HUDEP-2 (cell line): ENCODE data around the gene ADCY3.
A peak's percentile ranks its signal among the peaks of the same experiment; 100 is the strongest.

ENCODE experiments used
- DNase-seq, 76 experiments: peaks; one replicate each; lab custom pipeline; 2025; ENCODE audit not compliant: unreplicated experiment in 76 of 76; lab: John Stamatoyannopoulos, UW

The ADCY3 gene

GRCh38 chr2:24920098-24920808 is at the start of gene ADCY3:
Gene ADCY3, minus strand, starts transcription at chr2:24920237. Its CDS starts 1,250 bp downstream, at chr2:24918987.
- DNase-seq = peak in 33 of 76 experiments; percentile 2 to 42 (median 22)

GRCh38 chr2:24969784-24970183 is 49.7 kb upstream of the ADCY3 start:
- no peak for DNase-seq

GRCh38 chr2:24961903-24962302 is 41.9 kb upstream of the ADCY3 start:
- no peak for DNase-seq

- no peak for DNase-seq
Observed at GRCh38 chr2:24959761-24960160, 39.7 kb upstream of the ADCY3 start.

GRCh38 chr2:24958411-24958935 is 38.4 kb upstream of the ADCY3 start:
- no peak for DNase-seq

DNA sequence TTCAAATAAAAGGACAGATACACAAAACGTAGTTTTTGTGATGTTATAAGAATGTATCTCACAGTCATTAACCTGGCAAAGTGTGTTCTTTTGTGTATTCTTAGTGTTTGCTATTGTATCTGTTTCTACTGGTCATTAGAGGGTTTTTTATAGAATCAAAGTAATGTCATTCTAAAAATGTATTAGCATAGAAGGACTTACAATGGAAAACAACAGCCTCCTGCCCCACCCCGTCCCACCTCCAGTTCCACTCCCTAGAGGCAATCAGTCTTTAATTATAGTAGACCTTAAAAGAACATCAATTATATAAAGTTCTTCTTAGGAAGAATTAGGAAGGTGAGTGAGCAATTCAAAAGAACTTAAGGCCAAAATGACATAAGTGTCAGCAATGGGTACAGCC is 37.9 kb upstream of the ADCY3 start:
- DNase-seq = no peak

GRCh38 chr2:24957221-24957620 is 37.2 kb upstream of the ADCY3 start:
- no peak for DNase-seq

DNA sequence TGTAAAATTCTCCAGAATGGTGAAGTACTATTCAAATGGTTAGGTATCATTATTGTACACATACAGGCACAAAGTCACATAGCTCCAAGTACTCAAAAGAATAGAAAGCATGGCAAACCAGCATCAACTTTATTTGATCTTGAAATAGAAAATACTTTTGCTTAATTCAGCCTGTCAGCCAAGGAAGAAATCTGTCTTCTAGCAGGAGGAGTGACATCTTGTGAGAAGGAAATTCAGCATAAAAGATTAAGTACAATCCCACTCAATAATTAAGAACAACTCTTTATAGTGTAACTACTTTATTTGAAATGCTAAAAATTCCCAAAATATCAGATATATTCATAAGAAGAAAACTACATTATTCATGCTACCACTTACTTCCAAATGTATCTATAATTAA is 35.9 kb upstream of the ADCY3 start:
- DNase-seq = no peak

GRCh38 chr2:24955232-24955631 is 35.2 kb upstream of the ADCY3 start:
- DNase-seq = no peak

DNA sequence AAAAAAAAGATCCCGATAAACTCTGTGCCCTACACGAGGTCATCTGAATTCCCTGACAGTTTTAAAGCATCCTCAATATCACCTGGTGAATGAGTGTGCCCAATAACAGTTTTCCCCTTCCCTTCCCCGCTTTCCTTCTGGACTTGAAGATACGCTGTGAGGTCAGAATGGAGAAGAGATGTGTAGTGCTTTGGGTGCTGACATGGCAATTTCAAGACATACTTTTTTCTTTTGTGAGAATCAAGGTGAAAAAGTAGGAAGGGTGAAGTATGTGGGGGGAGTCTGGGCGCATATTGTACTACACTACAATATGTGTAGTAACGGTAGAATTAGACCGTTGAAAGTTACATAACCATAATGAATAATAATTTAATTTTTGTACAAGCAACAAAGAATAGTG is 30.1 kb upstream of the ADCY3 start:
- DNase-seq = no peak

DNA sequence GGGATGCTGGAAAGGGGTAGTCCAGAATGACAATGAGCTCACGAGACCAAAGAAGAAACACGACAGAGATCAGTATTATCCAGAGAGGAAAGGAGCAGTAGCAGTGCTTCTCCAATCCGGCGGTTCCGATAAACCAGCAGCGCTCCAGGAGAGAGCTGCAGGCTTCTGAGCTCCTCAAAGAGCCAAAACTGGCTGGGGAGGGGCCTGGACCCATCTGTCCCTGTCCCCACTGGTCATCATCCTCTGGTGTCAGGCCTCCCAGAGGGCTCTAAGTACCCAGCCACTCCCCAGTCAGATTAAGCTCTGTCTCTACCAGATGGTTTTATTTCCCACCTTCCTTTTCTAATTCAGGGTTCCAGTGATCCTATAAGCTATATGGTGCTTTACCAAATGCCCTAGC is 28.5 kb upstream of the ADCY3 start:
- no peak for DNase-seq

DNA sequence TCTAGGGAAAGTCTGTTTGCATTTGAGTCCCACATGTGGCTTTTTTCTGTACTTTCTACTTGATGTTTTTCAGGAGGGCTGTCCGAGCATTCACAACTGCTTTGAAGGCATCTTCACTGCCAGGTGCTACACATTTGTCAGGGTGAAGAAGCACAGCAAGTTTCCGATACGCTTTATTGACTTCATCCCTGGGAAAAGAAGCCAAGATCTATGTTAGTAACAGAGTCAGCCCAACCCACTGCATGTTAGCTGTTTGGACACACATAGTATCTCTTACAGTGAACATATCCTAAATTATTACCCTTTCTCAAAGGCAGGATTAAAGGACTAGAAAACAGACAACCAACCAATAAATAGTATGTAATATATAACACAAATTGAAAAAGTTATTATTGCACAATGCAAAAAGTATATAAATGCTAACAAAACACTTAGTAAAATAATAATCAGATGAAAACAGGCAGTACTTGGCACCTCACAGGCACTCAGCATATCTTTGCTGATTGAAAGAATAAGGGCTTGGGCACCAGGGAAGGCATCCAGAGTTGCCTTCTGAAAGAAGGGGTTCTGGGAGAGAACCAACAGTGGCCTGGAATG is 27.6 kb upstream of the ADCY3 start:
- DNase-seq = no peak

GRCh38 chr2:24945907-24946306 is 25.9 kb upstream of the ADCY3 start:
- DNase-seq = no peak

DNA sequence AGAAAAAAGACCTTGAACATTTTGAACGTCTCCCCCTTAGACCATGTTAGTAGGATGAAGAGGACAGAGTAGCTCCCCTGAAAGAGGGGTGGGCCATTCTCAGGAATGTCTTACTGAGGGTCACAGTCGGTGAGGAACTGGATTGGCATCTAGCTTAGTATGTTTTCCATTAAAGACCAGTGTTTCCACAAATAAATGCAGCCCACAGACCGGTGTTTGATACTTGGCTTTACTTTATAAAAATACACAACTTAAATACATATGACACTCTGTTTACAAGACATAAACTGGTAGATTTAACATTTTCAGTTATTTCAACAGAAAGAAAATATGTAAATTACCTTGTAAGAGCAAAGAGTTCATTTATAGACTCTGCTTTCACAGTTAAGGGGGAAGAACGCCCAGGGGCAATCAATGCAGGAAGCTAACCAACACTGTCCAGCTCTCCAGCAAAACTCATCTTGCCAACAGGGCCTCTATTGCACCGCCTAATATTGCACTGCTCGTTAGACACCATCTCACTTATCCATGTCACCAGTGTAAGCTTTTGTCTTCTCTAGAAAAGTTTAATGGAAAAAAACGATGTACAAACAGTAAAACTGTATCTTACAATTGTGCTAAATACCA is 23.5 kb upstream of the ADCY3 start:
- no peak for DNase-seq

DNA sequence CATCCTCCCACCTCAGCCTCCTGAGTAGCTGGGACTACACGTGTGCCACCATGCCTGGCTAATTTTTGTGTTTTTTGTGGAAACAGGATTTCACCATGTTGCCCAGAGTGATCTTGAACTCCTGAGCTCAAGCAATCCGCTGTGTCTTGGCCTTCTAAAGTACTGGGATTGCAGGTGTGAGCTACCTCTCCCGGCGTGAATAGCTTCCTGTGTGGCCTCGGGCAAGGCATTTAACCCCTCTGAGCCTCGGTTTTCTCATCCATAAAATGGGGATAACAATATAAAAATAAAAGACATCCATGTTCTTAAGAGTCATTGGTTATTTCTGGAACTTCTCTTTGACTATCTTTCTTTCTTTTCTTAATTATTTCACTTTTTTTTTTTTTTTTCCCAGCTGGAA is 19.3 kb upstream of the ADCY3 start:
- DNase-seq = no peak

- DNase-seq = no peak
Observed at GRCh38 chr2:24937236-24937635, 17.2 kb upstream of the ADCY3 start.

- DNase-seq = no peak
Observed at GRCh38 chr2:24935145-24935544, 15.1 kb upstream of the ADCY3 start.

DNA sequence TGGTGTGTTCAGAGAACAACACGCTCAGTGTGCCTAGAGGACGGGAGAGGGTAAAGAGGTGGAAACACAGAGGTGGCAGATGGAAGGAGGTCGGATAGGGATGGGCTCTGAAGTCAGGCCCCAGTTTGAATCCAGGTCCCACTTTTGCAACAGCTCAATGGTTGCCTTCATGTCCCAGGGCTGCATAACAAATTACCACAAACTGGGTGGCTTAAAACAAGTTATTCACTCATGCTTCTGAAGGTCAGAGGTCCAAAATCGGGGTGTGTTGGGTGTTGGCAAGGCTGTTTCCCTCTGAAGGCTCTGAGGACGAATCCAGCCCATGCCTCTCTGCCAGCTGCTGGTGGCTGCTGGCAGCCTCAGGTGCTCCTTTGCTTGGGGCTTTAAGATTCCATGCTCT is 12.7 kb upstream of the ADCY3 start:
- no peak for DNase-seq

DNA sequence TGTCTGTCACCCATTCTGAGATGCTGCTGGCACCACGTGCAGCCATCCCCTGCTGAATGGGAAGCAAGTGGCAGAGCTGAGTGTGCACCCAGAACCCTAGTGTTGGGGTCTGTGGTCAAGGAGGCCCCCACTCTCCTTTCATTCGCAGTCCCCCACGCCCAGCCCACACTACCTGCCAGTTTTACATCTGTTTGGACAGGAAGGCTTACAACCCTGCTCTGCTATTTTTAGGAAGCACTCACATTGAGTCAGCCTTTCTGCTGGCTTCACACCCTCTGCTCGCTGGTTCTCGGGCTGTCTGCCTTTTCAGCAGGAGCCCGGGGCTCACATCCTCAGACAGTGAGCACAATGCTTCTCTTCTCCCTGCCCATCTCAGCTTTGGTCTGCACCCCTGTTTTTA is 10.7 kb upstream of the ADCY3 start:
- no peak for DNase-seq

DNA sequence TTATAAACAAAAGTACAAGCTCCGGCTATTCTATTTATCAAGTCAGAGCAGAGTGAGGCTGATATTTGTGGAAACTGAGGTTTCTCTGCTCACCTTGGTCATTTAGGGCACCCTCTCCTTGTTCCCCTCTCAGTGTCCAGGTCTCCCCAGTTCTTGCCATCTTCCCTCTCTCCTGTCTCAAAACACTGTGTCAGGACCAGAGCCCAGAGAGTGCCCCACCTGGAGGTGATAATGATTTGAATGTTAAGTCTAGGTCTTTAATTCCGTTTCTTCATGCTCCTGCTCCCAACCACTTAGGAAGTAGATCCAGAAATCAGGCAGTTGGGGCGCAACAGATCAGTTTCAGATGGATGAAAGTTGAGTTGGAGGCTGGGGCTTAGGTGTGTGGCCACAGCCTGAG is 9.2 kb upstream of the ADCY3 start:
- no peak for DNase-seq

GRCh38 chr2:24928036-24928435 is 8.0 kb upstream of the ADCY3 start:
- no peak for DNase-seq
